ENCODE results near the gene SMAGP. TPM values are rescaled to one million over a fixed set of nuclear protein-coding genes. Genes with fewer than 3 reads are reported as not detected.

Gene SMAGP
- total and polyA plus RNA-seq, 2 of the 13 experiments (the other 11 are each of a cell fraction or from before 2014, with no cell fraction given) = 9.2 TPM

- TF ChIP-seq FUBP1 (CRISPR knock-in tag; IDR thresholded peaks at IDR 0.05; ENCODE audit: borderline replicate concordance) = no peak
- no peak for TF ChIP-seq ZNF782 (CRISPR knock-in tag; IDR thresholded peaks at IDR 0.05; ENCODE audit: borderline replicate concordance)
- peak; percentile 41; the same call in 1 of the 2 replicates for TF ChIP-seq ZBTB7A (CRISPR knock-in tag; IDR thresholded peaks at IDR 0.05)
- TF ChIP-seq SMAD3 (CRISPR knock-in tag; IDR thresholded peaks at IDR 0.05) = no peak
- TF ChIP-seq FOXP4 (CRISPR knock-in tag; IDR thresholded peaks at IDR 0.05) = no peak
- TF ChIP-seq ZNF44 (CRISPR knock-in tag; IDR thresholded peaks at IDR 0.05) = no peak
- TF ChIP-seq SP4 (CRISPR knock-in tag; IDR thresholded peaks at IDR 0.05) = no peak
- no peak for TF ChIP-seq ZNF567 (CRISPR knock-in tag; IDR thresholded peaks at IDR 0.05; ENCODE audit: borderline replicate concordance)
- peak; percentile 66 for TF ChIP-seq HNF4G (IDR thresholded peaks at IDR 0.05; ENCODE audit: borderline replicate concordance, low read depth, low read length)
- peak; percentile 42; the same call in 1 of the 2 replicates for TF ChIP-seq HNF4G (CRISPR knock-in tag; IDR thresholded peaks at IDR 0.05; ENCODE audit: borderline replicate concordance, low read depth)
- TF ChIP-seq ARNT (IDR thresholded peaks at IDR 0.05) = no peak
- TF ChIP-seq TERF1 (CRISPR knock-in tag; IDR thresholded peaks at IDR 0.05) = no peak
- no peak for TF ChIP-seq ZNF136 (CRISPR knock-in tag; IDR thresholded peaks at IDR 0.05; ENCODE audit: low read depth)
- no peak for TF ChIP-seq ZNF10 (CRISPR knock-in tag; IDR thresholded peaks at IDR 0.05; ENCODE audit: borderline replicate concordance, low read depth)
- no peak for TF ChIP-seq ZNF18 (CRISPR knock-in tag; IDR thresholded peaks at IDR 0.05; ENCODE audit: insufficient replicate concordance)
- TF ChIP-seq SALL2 (CRISPR knock-in tag; IDR thresholded peaks at IDR 0.05) = 0 out of 2 replicates have a peak, but pooled peaks have one; percentile 6
- TF ChIP-seq ZNF691 (CRISPR knock-in tag; IDR thresholded peaks at IDR 0.05; ENCODE audit: borderline replicate concordance, low read depth) = 0 out of 2 replicates have a peak, but pooled peaks have one; percentile 53
- TF ChIP-seq ATF7 (IDR thresholded peaks at IDR 0.05) = no peak
- TF ChIP-seq ATF7 (CRISPR knock-in tag; IDR thresholded peaks at IDR 0.05) = no peak
Observed at GRCh38 chr12:51270067-51270950, at the start of gene SMAGP (continued).

Data from HepG2 (cell line).